GM19240 (cell line): ENCODE data around the gene KRTAP5-9.
"Not testable (repeated sequence)": the region's sequence is repeated elsewhere in the genome, so short reads cannot be mapped to it uniquely, and the experiment has no call there.

Source experiments
- DNase-seq: peaks from one replicate; pipeline ENCODE4 v3.0.0; 2011; ENCODE audit warnings: low spot score; ENCODE audit not compliant: insufficient read length

The KRTAP5-9 gene

GRCh38 chr11:71534711-71535608 is 13.3 kb upstream of the KRTAP5-9 start:
- not testable (repeated sequence) for DNase-seq

GRCh38 chr11:71535825-71536224 is 12.4 kb upstream of the KRTAP5-9 start:
- no peak for DNase-seq

- no peak for DNase-seq
These were observed 10.7 kb upstream of the KRTAP5-9 start for GRCh38 chr11:71537537-71537936.

GRCh38 chr11:71537977-71538665 is 10.1 kb upstream of the KRTAP5-9 start, which contains the start of gene KRTAP5-8:
Gene KRTAP5-8, plus strand, starts transcription at chr11:71538025. Its CDS starts 31 bp downstream, at chr11:71538056.
- DNase-seq: not testable (repeated sequence)

GRCh38 chr11:71538666-71538990 is 9.6 kb upstream of the KRTAP5-9 start:
- DNase-seq: no peak

GRCh38 chr11:71539017-71539416 is 9.2 kb upstream of the KRTAP5-9 start:
- no peak for DNase-seq

GRCh38 chr11:71539971-71540370 is 8.2 kb upstream of the KRTAP5-9 start:
- not testable (repeated sequence) for DNase-seq

- not testable (repeated sequence) for DNase-seq
These were observed 7.5 kb upstream of the KRTAP5-9 start for GRCh38 chr11:71540521-71541304.

GRCh38 chr11:71542382-71542781 is 5.8 kb upstream of the KRTAP5-9 start:
- no peak for DNase-seq

- no peak for DNase-seq
These were observed 5.1 kb upstream of the KRTAP5-9 start for GRCh38 chr11:71542879-71543777.

- no peak for DNase-seq
These were observed 4.4 kb upstream of the KRTAP5-9 start for GRCh38 chr11:71543866-71544265.

GRCh38 chr11:71544525-71545214 is 3.5 kb upstream of the KRTAP5-9 start:
- no peak for DNase-seq

- no peak for DNase-seq
These were observed 2.7 kb upstream of the KRTAP5-9 start for GRCh38 chr11:71545405-71545966.

GRCh38 chr11:71548716-71549151 is 514 bp downstream of the KRTAP5-9 start:
- no peak for DNase-seq

- DNase-seq: no peak
These were observed 3.5 kb downstream of the KRTAP5-9 start for GRCh38 chr11:71551711-71552110.

- DNase-seq: no peak
These were observed 6.8 kb downstream of the KRTAP5-9 start for GRCh38 chr11:71554996-71555395.

- DNase-seq: no peak
These were observed 7.3 kb downstream of the KRTAP5-9 start for GRCh38 chr11:71555508-71555907.

GRCh38 chr11:71556018-71556417 is 7.8 kb downstream of the KRTAP5-9 start:
- DNase-seq: no peak

GRCh38 chr11:71557257-71557656 is 9.0 kb downstream of the KRTAP5-9 start:
- DNase-seq: no peak

GRCh38 chr11:71558996-71559395 is 10.8 kb downstream of the KRTAP5-9 start:
- no peak for DNase-seq
